Right lobe of liver (tissue), 6 donors: Measurements from ENCODE around the gene NYAP2. TPM values are rescaled to one million over a fixed set of nuclear protein-coding genes. Genes with fewer than 3 reads are reported as not detected.

Experiments
- ATAC-seq, 4 donors: fragments of 200-7000 bp; cut with Tn5 transposase; one replicate each; pipeline ENCODE4 v1.9.1; 2020; ENCODE audit warnings: mild to moderate bottlenecking in 4 of 4, moderate library complexity in 4 of 4
- DNase-seq, 3 donors: peaks; one replicate each; pipeline ENCODE4 v3.0.0-alpha.2; 2020
- H3K27ac ChIP-seq, 3 donors: fragments of 200-600 bp; one replicate each; pipeline ENCODE4 v1.8.0; 2022
- H3K27me3 ChIP-seq, 2 donors: fragments of 200-600 bp; one replicate each; pipeline ENCODE4 v1.8.0; 2022
- H3K36me3 ChIP-seq, 4 donors: fragments of 200-600 bp; sonication (generic) in 1 of 4; one replicate each; pipeline versions ENCODE4 v1.5.1 to v1.8.0; 2017 to 2022; ENCODE audit warnings: control low read depth in 1 of 4
- H3K4me1 ChIP-seq, 4 donors: fragments of 200-600 bp; sonication (generic) in 1 of 4; one replicate each; pipeline versions ENCODE4 v1.5.1 to v1.8.0; 2017 to 2022; ENCODE audit warnings: control low read depth in 1 of 4
- H3K4me3 ChIP-seq, 3 donors: fragments of 200-600 bp; one replicate each; pipeline ENCODE4 v1.8.0; 2022
- H3K9me3 ChIP-seq, 4 donors: fragments of 200-600 bp; sonication (generic) in 1 of 4; one replicate each; pipeline versions ENCODE4 v1.5.1 to v1.8.0; 2017 to 2022; ENCODE audit warnings: control low read depth in 1 of 4
- POLR2A ChIP-seq: fragments of 450-650 bp; IDR thresholded peaks from one replicate; pipeline ENCODE4 v1.6.1; 2017; ENCODE audit warnings: antibody characterized with exemption, mild to moderate bottlenecking
- WGBS: methylation state at CpG from one replicate; pipeline ENCODE4 v1.1.6; 2018; ENCODE audit warnings: low coverage, low lambda C conversion rate; ENCODE audit not compliant: insufficient coverage; ENCODE audit errors: missing lambda C conversion rate; 5-methylcytosine and 5-hydroxymethylcytosine counted together
- intact Hi-C, 2 donors: fragments of 100-400 bp; cut with DNase I; formaldehyde crosslinking; loops; one replicate each; pipeline versions ENCODE4 v1.11.2 to v1.14.1; 2022
- total RNA-seq, 6 experiments: library from RNA; depleted of rRNA in 2 of 6; stranded (reverse); fragments of >200 nt in 2 of 6; fragmentation: NEBNext Ultra II Directional in 3 of 6; extraction: Animal tissue kit (Norgen Biotek cat#: 25700) in 3 of 6; gene quantifications; one replicate each; pipeline versions ENCODE4 v1.1.0 to v1.2.4, GENCODE V29; 2016 to 2023
- TF ChIP-seq, protein P1 (sequence below), 4 donors: fragments of 200-600 bp in 3 of 4; fragments of 450-650 bp in 1 of 4; IDR thresholded peaks; one replicate each; pipeline versions ENCODE4 v1.5.1 to v1.8.0; 2016 to 2022; ENCODE audit warnings: antibody characterized with exemption in 4 of 4, mild to moderate bottlenecking in 2 of 4
- donor health status: DM: no; HTN: yes; CAD: no.
- donor health status: DM: no; HTN: no; CAD: no.
- donor health status: DM: no; HTN: no; CAD: no.
- donor health status: DM: no; HTN: yes; CAD: no.
- donor health status: DM: no; HTN: yes; CAD: no.

The NYAP2 gene
- total RNA-seq, 6 experiments from 2014 or later = not detected

GRCh38 chr2:225487878-225488416 lies 88.4 kb downstream of the NYAP2 start:
- Histone ChIP-seq H3K4me3 (no peak overlapping the region), H3K27ac (no peak overlapping the region), H3K36me3 (no peaks in the 10 kb centered on the region), H3K4me1 (no peaks in the 10 kb centered on the region), H3K9me3 (no peaks in the 10 kb centered on the region), H3K27me3 (no peaks in the 10 kb centered on the region)
- intact Hi-C loops = no loop called here
- ATAC-seq (no peak), DNase-seq (no peak)
- WGBS = 45% methylated on average over 2 of the region's 2 CpGs
- TF ChIP-seq, protein P1, sequence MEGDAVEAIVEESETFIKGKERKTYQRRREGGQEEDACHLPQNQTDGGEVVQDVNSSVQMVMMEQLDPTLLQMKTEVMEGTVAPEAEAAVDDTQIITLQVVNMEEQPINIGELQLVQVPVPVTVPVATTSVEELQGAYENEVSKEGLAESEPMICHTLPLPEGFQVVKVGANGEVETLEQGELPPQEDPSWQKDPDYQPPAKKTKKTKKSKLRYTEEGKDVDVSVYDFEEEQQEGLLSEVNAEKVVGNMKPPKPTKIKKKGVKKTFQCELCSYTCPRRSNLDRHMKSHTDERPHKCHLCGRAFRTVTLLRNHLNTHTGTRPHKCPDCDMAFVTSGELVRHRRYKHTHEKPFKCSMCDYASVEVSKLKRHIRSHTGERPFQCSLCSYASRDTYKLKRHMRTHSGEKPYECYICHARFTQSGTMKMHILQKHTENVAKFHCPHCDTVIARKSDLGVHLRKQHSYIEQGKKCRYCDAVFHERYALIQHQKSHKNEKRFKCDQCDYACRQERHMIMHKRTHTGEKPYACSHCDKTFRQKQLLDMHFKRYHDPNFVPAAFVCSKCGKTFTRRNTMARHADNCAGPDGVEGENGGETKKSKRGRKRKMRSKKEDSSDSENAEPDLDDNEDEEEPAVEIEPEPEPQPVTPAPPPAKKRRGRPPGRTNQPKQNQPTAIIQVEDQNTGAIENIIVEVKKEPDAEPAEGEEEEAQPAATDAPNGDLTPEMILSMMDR (IDR thresholded peaks at IDR 0.05) = no peak
- TF ChIP-seq POLR2A = no peak

DNA sequence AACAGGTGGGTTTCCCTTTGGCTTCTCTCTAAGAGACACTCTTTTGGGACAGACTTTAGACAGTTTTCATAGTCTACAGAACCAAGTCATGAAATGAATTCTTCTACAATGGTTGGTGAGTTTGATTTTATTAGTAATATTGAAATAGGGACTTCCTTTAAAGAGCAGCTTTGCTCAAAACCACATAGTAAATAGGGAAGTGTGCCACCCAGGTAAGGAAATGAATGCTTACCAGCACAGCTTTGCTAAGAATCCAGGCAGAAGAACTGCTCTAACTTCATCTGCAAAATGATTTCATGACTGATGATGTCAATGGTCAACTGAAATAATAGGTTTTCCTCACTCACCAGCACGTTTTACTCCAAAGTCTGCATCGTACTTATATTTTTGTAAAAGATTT lies 89.2 kb downstream of the NYAP2 start:
- ATAC-seq (no peak), DNase-seq (no peak)

DNA sequence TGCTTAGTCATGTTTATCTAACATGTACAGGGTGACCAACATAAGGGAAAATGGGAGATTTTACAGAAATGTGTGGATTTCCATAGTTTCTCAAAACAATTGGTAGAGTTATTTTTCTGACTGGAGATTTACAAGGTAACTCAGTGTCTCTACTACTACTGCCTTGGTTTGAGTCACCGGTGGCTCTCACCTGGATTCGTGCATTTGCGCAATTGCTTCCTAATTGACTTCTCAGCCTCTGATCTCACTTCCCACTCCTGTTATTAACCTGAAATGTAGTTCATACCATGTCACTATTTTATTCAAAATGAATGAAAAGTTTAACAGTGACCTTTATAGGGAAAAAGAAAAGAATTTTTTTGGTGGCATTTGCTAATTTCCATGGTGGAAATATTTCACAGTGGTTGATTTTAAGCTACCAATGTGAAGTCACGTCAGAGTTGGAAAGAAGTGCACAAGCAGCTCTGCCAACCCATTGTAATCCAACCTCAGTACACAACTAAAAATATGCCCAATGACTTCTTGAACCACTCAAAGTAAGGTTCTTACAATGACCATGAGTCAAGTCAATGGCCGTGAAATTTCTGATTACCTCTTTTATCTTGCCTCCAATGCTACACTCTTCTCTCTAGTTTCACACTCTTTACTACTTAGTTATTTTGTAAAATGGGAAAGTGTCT lies 94.0 kb downstream of the NYAP2 start:
- no peak overlapping the region for H3K27ac ChIP-seq
- H3K9me3 ChIP-seq = no peaks in the 10 kb centered on the region
- H3K36me3 ChIP-seq = no peaks in the 10 kb centered on the region
- ATAC-seq (no peak), DNase-seq (no peak)
- WGBS = 80% methylated on average over 4 of the region's 5 CpGs
- intact Hi-C loops = no loop called here
- H3K4me3 ChIP-seq = no peak overlapping the region
- TF ChIP-seq, protein P1 (IDR thresholded peaks at IDR 0.05) = no peak
- no peak for TF ChIP-seq POLR2A
- no peaks in the 10 kb centered on the region for H3K4me1 ChIP-seq
- no peaks in the 10 kb centered on the region for H3K27me3 ChIP-seq

More for the DNA sequence above, 89.2 kb downstream of the NYAP2 start:
- intact Hi-C loops = no loop called here
- Histone ChIP-seq H3K9me3 (no peaks in the 10 kb centered on the region), H3K27me3 (no peaks in the 10 kb centered on the region), H3K4me1 (no peaks in the 10 kb centered on the region), H3K36me3 (no peaks in the 10 kb centered on the region), H3K4me3 (no peak overlapping the region), H3K27ac (no peak overlapping the region)
- no peak for TF ChIP-seq POLR2A
- TF ChIP-seq, protein P1 (IDR thresholded peaks at IDR 0.05) = no peak
- 60% methylated on average over 2 of the region's 2 CpGs for WGBS

- no peak overlapping the region for H3K4me3 ChIP-seq
- H3K9me3 ChIP-seq = no peaks in the 10 kb centered on the region
These were observed 94.6 kb downstream of the NYAP2 start for GRCh38 chr2:225494100-225494459.

More at GRCh38 chr2:225494100-225494459, 94.6 kb downstream of the NYAP2 start:
- H3K27me3 ChIP-seq = no peaks in the 10 kb centered on the region
- no peak overlapping the region for H3K27ac ChIP-seq
- no peak for ATAC-seq
- H3K4me1 ChIP-seq = no peaks in the 10 kb centered on the region
- intact Hi-C loops = no loop called here
- DNase-seq = no peak
- H3K36me3 ChIP-seq = no peaks in the 10 kb centered on the region
- TF ChIP-seq POLR2A = no peak
- TF ChIP-seq, protein P1 (IDR thresholded peaks at IDR 0.05) = no peak
